HepG2 (cell line): ENCODE results near the gene COMMD4. TPM values are rescaled to one million over a fixed set of nuclear protein-coding genes. Genes with fewer than 3 reads are reported as not detected.
A peak's percentile ranks its signal among the peaks of the same experiment; 100 is the strongest.

Source experiments
- BRD4 ChIP-seq: sonication (generic); formaldehyde crosslinking; IDR thresholded peaks from 2 replicates; pipeline ENCODE4 v1.4.0; 2020; ENCODE audit warnings: missing genetic modification reagents
- HINFP ChIP-seq: sonication (generic); formaldehyde crosslinking; IDR thresholded peaks from 2 replicates; pipeline ENCODE4 v1.4.0; 2020; ENCODE audit warnings: low read depth, mild to moderate bottlenecking, missing genetic modification reagents
- HMGXB3 ChIP-seq: sonication (generic); formaldehyde crosslinking; IDR thresholded peaks from 2 replicates; pipeline ENCODE4 v1.4.0; 2020; ENCODE audit warnings: missing genetic modification reagents, borderline replicate concordance
- SNAI1 ChIP-seq: sonication (generic); formaldehyde crosslinking; IDR thresholded peaks from 2 replicates; pipeline ENCODE4 v1.5.0; 2020; ENCODE audit warnings: mild to moderate bottlenecking, missing genetic modification reagents, borderline replicate concordance
- ZBTB10 ChIP-seq: sonication (generic); formaldehyde crosslinking; IDR thresholded peaks from 2 replicates; pipeline ENCODE4 v1.4.0; 2020; ENCODE audit warnings: missing genetic modification reagents, borderline replicate concordance
- ZGPAT ChIP-seq: IDR thresholded peaks from 2 replicates; pipeline ENCODE4 v1.6.1; 2016; ENCODE audit warnings: mild to moderate bottlenecking
- ZNF367 ChIP-seq: sonication (generic); formaldehyde crosslinking; IDR thresholded peaks from 2 replicates; pipeline ENCODE4 v1.4.0; 2020; ENCODE audit warnings: missing genetic modification reagents, borderline replicate concordance
- ZNF430 ChIP-seq: sonication (generic); formaldehyde crosslinking; IDR thresholded peaks from 2 replicates; pipeline ENCODE4 v1.9.0; 2021; ENCODE audit warnings: mild to moderate bottlenecking, missing genetic modification reagents
- ZNF766 ChIP-seq: sonication (generic); formaldehyde crosslinking; IDR thresholded peaks from 2 replicates; pipeline ENCODE4 v1.5.0; 2020; ENCODE audit warnings: missing genetic modification reagents, borderline replicate concordance
- ZNF788 ChIP-seq: sonication (generic); formaldehyde crosslinking; IDR thresholded peaks from 2 replicates; pipeline ENCODE4 v1.5.0; 2020; ENCODE audit warnings: mild to moderate bottlenecking, missing genetic modification reagents, borderline replicate concordance
- polyA plus RNA-seq, 8 experiments: library from polyadenylated mRNA; depleted of rRNA in 3 of 8; stranded (reverse) in 7 of 8; unstranded in 1 of 8; fragments of >200 nt; fragmentation: Illumina TruSeq in 4 of 8; extraction: Trizol in 4 of 8; gene quantifications; 2 replicates each; pipeline versions ENCODE4 v1.2.1 to v1.2.3, GENCODE V29; 2011 to 2016; ENCODE audit warnings: low read depth in 4 of 8, missing spikeins in 1 of 8, mixed read lengths in 1 of 8; ENCODE audit not compliant: insufficient read depth in 1 of 8
- total RNA-seq, 5 experiments: library from RNA; depleted of rRNA; stranded (reverse); fragments of >200 nt; fragmentation: Illumina TruSeq; extraction: Trizol; gene quantifications; 2 replicates each; pipeline ENCODE4 v1.2.3, GENCODE V29; 2016; ENCODE audit warnings: low read depth in 1 of 5

Gene COMMD4
- total and polyA plus RNA-seq, 2 of the 13 experiments (the other 11 are each of a cell fraction or from before 2014, with no cell fraction given), result 45.8 to 89.9 TPM

- TF ChIP-seq ZGPAT (CRISPR knock-in tag) (peak; percentile 56), ZNF766 (no peak), HMGXB3 (CRISPR knock-in tag) (no peak), HINFP (CRISPR knock-in tag) (no peak), ZNF367 (CRISPR knock-in tag) (no peak), ZNF430 (peak; percentile 60), ZBTB10 (CRISPR knock-in tag) (peak; percentile 79; the same call in 1 of the 2 replicates), BRD4 (peak; percentile 55; the same call in 1 of the 2 replicates), ZNF788 (CRISPR knock-in tag) (peak; percentile 44; the same call in 1 of the 2 replicates), SNAI1 (peak; percentile 87; the same call in 1 of the 2 replicates)
Measured at GRCh38 chr15:75347222-75348033, 11.6 kb downstream of the COMMD4 start (continued).
